Measurements from ENCODE around the gene GPHN. TPM values are rescaled to one million over a fixed set of nuclear protein-coding genes. Genes with fewer than 3 reads are reported as not detected.

The GPHN gene
- total and polyA plus RNA-seq, 2 experiments from 2014 or later, result 15.1 to 20.1 TPM

- Histone ChIP-seq H3K9me3 (ENCODE audit: low read depth) (no peaks in the 10 kb centered on the region), H3K27ac (no peak overlapping the region), H3K4me3 (no peak overlapping the region), H3K4me1 (ENCODE audit: low read depth) (no peaks in the 10 kb centered on the region), H3K27me3 (no peaks in the 10 kb centered on the region), H3K36me3 (no peaks in the 10 kb centered on the region)
- TF ChIP-seq CTCF (IDR thresholded peaks at IDR 0.05; ENCODE audit: low read depth, low read length), result no peak
- no peak for DNase-seq (ENCODE audit: low read depth in 1 of 2, low spot score in 1 of 2)
Measured at GRCh38 chr14:66735853-66736252, 227.9 kb downstream of the GPHN start.

GRCh38 chr14:66739826-66740225 is 231.9 kb downstream of the GPHN start:
- Histone ChIP-seq H3K27me3 (no peaks in the 10 kb centered on the region), H3K4me3 (no peak overlapping the region), H3K36me3 (no peaks in the 10 kb centered on the region), H3K4me1 (ENCODE audit: low read depth) (peaks cover 2% of the 10 kb centered on the region), H3K27ac (no peak overlapping the region), H3K9me3 (ENCODE audit: low read depth) (no peaks in the 10 kb centered on the region)
- TF ChIP-seq CTCF (IDR thresholded peaks at IDR 0.05; ENCODE audit: low read depth, low read length), result no peak
- no peak for DNase-seq (ENCODE audit: low read depth in 1 of 2, low spot score in 1 of 2)

- no peak for DNase-seq (ENCODE audit: low read depth in 1 of 2, low spot score in 1 of 2)
- no peaks in the 10 kb centered on the region for H3K27me3 ChIP-seq
- peaks cover 9% of the 10 kb centered on the region for H3K4me1 ChIP-seq (ENCODE audit: low read depth)
- no peak overlapping the region for H3K4me3 ChIP-seq
- H3K9me3 ChIP-seq (ENCODE audit: low read depth), result no peaks in the 10 kb centered on the region
- no peaks in the 10 kb centered on the region for H3K36me3 ChIP-seq
- H3K27ac ChIP-seq, result no peak overlapping the region
- no peak for TF ChIP-seq CTCF (IDR thresholded peaks at IDR 0.05; ENCODE audit: low read depth, low read length)
Measured at GRCh38 chr14:66745078-66745477, 237.1 kb downstream of the GPHN start.

GRCh38 chr14:66746316-66747006 is 238.5 kb downstream of the GPHN start:
- no peaks in the 10 kb centered on the region for H3K36me3 ChIP-seq
- H3K9me3 ChIP-seq (ENCODE audit: low read depth), result no peaks in the 10 kb centered on the region
- peak; percentile 57 to 75 for DNase-seq (ENCODE audit: low read depth in 1 of 2, low spot score in 1 of 2)
- peaks cover 9% of the 10 kb centered on the region for H3K4me1 ChIP-seq (ENCODE audit: low read depth)
- no peaks in the 10 kb centered on the region for H3K27me3 ChIP-seq
- peak overlapping the region; percentile 63 for H3K27ac ChIP-seq
- no peak overlapping the region for H3K4me3 ChIP-seq
- TF ChIP-seq CTCF (IDR thresholded peaks at IDR 0.05; ENCODE audit: low read depth, low read length), result peak; percentile 77

- no peak overlapping the region for H3K4me3 ChIP-seq
- no peaks in the 10 kb centered on the region for H3K27me3 ChIP-seq
- H3K36me3 ChIP-seq, result no peaks in the 10 kb centered on the region
- no peaks in the 10 kb centered on the region for H3K9me3 ChIP-seq (ENCODE audit: low read depth)
- no peak overlapping the region for H3K27ac ChIP-seq
- DNase-seq (ENCODE audit: low read depth in 1 of 2, low spot score in 1 of 2), result peak in 1 of 2 donors; percentile 10
- H3K4me1 ChIP-seq (ENCODE audit: low read depth), result no peaks in the 10 kb centered on the region
- TF ChIP-seq CTCF (IDR thresholded peaks at IDR 0.05; ENCODE audit: low read depth, low read length), result no peak
Measured at GRCh38 chr14:66752109-66752508, 244.2 kb downstream of the GPHN start.

Data from cardiac muscle cell (in vitro differentiated cells and primary cell).